ENCODE data around the gene C19orf81.

C19orf81 gene

GRCh38 chr19:50658441-50659317 is 9.4 kb downstream of the C19orf81 start (continued):
- no peak for TF ChIP-seq ZNF513 (tag by site-specific recombination; IDR thresholded peaks at IDR 0.05)
- TF ChIP-seq SP7 (tag by site-specific recombination; IDR thresholded peaks at IDR 0.05), result peak; percentile 82
- no peak for TF ChIP-seq PRDM6 (tag by site-specific recombination; IDR thresholded peaks at IDR 0.05)
- TF ChIP-seq ZNF529 (tag by site-specific recombination; IDR thresholded peaks at IDR 0.05; ENCODE audit: insufficient replicate concordance), result no peak
- no peak for TF ChIP-seq YY1 (tag by site-specific recombination; IDR thresholded peaks at IDR 0.05)
- TF ChIP-seq ZFHX2 (tag by site-specific recombination; conservative IDR thresholded peaks at IDR 0.05), result peak; percentile 27; the same call in 1 of the 2 replicates
- no peak for TF ChIP-seq ZNF157 (tag by site-specific recombination; IDR thresholded peaks at IDR 0.05)
- no peak; the same call in 1 of the 2 replicates for TF ChIP-seq ZBTB6 (tag by site-specific recombination; IDR thresholded peaks at IDR 0.05)
- no peak for TF ChIP-seq ZNF701 (tag by site-specific recombination; IDR thresholded peaks at IDR 0.05)
- TF ChIP-seq ZBTB20 (tag by site-specific recombination; IDR thresholded peaks at IDR 0.05), result peak; percentile 38; the same call in 1 of the 2 replicates
- no peak for TF ChIP-seq ZNF776 (tag by site-specific recombination; IDR thresholded peaks at IDR 0.05; ENCODE audit: borderline replicate concordance)
- no peak for TF ChIP-seq ZNF514 (tag by site-specific recombination; IDR thresholded peaks at IDR 0.05)
- peak; percentile 78; the same call in 1 of the 2 replicates for TF ChIP-seq ZNF792 (tag by site-specific recombination; IDR thresholded peaks at IDR 0.05)
- TF ChIP-seq HOXC10 (CRISPR knock-in tag; IDR thresholded peaks at IDR 0.05), result no peak
- no peak for TF ChIP-seq ZNF658 (tag by site-specific recombination; IDR thresholded peaks at IDR 0.05)
- peak; percentile 69; the same call in 1 of the 2 replicates for TF ChIP-seq ZNF24 (tag by site-specific recombination; IDR thresholded peaks at IDR 0.05)
- TF ChIP-seq ZNF221 (tag by site-specific recombination; IDR thresholded peaks at IDR 0.05; ENCODE audit: borderline replicate concordance), result no peak
- TF ChIP-seq ZNF311 (tag by site-specific recombination; IDR thresholded peaks at IDR 0.05; ENCODE audit: borderline replicate concordance), result no peak
- no peak for TF ChIP-seq ZNF560 (tag by site-specific recombination; IDR thresholded peaks at IDR 0.05; ENCODE audit: borderline replicate concordance)
- TF ChIP-seq ZNF645 (tag by site-specific recombination; IDR thresholded peaks at IDR 0.05), result 0 out of 2 replicates have a peak, but pooled peaks have one; percentile 61
- TF ChIP-seq ZNF596 (tag by site-specific recombination; IDR thresholded peaks at IDR 0.05), result no peak
